ENCODE measurements around the gene NRG3.

Gene NRG3

GRCh38 chr10:82358486-82359099 is 483.6 kb downstream of the NRG3 start:
- H2BK120ac ChIP-seq (ENCODE audit: insufficient read depth, low read length, poor library complexity) = no peak overlapping the region
- H3K9ac ChIP-seq (ENCODE audit: low read length) = no peak overlapping the region
- no peak overlapping the region for H4K8ac ChIP-seq (ENCODE audit: low read depth, low read length)
- no peaks in the 10 kb centered on the region for H3K9me3 ChIP-seq (ENCODE audit: insufficient read depth, low read depth, low read length)
- no peaks in the 10 kb centered on the region for H3K4me1 ChIP-seq (ENCODE audit: control insufficient read depth in 1 of 2, insufficient read depth in 2 of 2, low read length in 2 of 2)
- no peak overlapping the region for H3K18ac ChIP-seq (ENCODE audit: low read length)
- no peak for DNase-seq
- no peak overlapping the region for H4K12ac ChIP-seq (ENCODE audit: low read depth, low read length)
- WGBS (ENCODE audit: extremely low coverage, insufficient coverage, insufficient read length) = no CpG with 5 or more reads among the region's 16 CpGs
- H3K36me3 ChIP-seq (ENCODE audit: control insufficient read depth in 1 of 2, insufficient read depth in 2 of 2, low read length in 2 of 2) = no peaks in the 10 kb centered on the region
- H3K14ac ChIP-seq (ENCODE audit: low read length) = no peak overlapping the region
- H2BK5ac ChIP-seq (ENCODE audit: low read depth, low read length, poor library complexity) = no peak overlapping the region
- no peak overlapping the region for H4K91ac ChIP-seq (ENCODE audit: low read depth, low read length)
- H3K4me3 ChIP-seq (ENCODE audit: low read depth, low read length) = no peak overlapping the region
- H2AK5ac ChIP-seq (ENCODE audit: low read length) = no peak overlapping the region
- no peaks in the 10 kb centered on the region for H3K79me1 ChIP-seq (ENCODE audit: low read length)
- H3K27ac ChIP-seq (ENCODE audit: low read depth, low read length) = no peak overlapping the region
- no peak overlapping the region for H3K4ac ChIP-seq (ENCODE audit: low read depth, low read length)
- H2BK12ac ChIP-seq (ENCODE audit: low read length) = no peak overlapping the region
- H3K23ac ChIP-seq (ENCODE audit: low read length) = no peak overlapping the region
- no peaks in the 10 kb centered on the region for H3K27me3 ChIP-seq (ENCODE audit: insufficient read depth, low read length)
- H3K4me2 ChIP-seq (ENCODE audit: low read length) = no peak overlapping the region
- H3K79me2 ChIP-seq (ENCODE audit: control insufficient read depth, insufficient read depth, low read length, poor library complexity) = no peaks in the 10 kb centered on the region
- no peak overlapping the region for H2AFZ ChIP-seq (ENCODE audit: insufficient read depth, low read length, poor library complexity)

DNA sequence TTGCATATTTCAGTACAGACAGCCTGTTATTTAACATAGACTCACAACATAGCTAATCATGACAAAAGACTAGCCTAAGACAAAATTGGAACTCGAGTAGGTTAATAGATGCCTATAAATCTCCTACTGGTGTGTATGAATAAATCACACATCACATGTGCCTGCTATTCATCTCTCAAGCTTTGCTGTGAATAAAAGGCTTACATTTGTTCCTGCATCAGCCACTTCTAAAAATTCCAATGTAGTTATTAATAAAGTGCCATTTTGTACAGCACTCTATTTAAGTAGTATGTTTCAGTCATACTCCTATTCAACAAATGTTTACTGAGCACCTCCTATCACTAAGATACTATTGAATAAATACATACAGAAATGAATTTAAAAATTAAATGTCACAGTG is 486.3 kb downstream of the NRG3 start:
- no peaks in the 10 kb centered on the region for H3K79me1 ChIP-seq (ENCODE audit: low read length)
- H4K12ac ChIP-seq (ENCODE audit: low read depth, low read length) = no peak overlapping the region
- H3K36me3 ChIP-seq (ENCODE audit: control insufficient read depth in 1 of 2, insufficient read depth in 2 of 2, low read length in 2 of 2) = no peaks in the 10 kb centered on the region
- H3K4ac ChIP-seq (ENCODE audit: low read depth, low read length) = no peak overlapping the region
- H3K4me2 ChIP-seq (ENCODE audit: low read length) = no peak overlapping the region
- no peak overlapping the region for H2BK12ac ChIP-seq (ENCODE audit: low read length)
- no peak overlapping the region for H3K27ac ChIP-seq (ENCODE audit: low read depth, low read length)
- H3K14ac ChIP-seq (ENCODE audit: low read length) = no peak overlapping the region
- DNase-seq = no peak
- no peak overlapping the region for H4K91ac ChIP-seq (ENCODE audit: low read depth, low read length)
- H3K9me3 ChIP-seq (ENCODE audit: insufficient read depth, low read depth, low read length) = no peaks in the 10 kb centered on the region
- H2AK5ac ChIP-seq (ENCODE audit: low read length) = no peak overlapping the region
- H2BK120ac ChIP-seq (ENCODE audit: insufficient read depth, low read length, poor library complexity) = no peak overlapping the region
- no peaks in the 10 kb centered on the region for H3K4me1 ChIP-seq (ENCODE audit: control insufficient read depth in 1 of 2, insufficient read depth in 2 of 2, low read length in 2 of 2)
- H3K4me3 ChIP-seq (ENCODE audit: low read depth, low read length) = no peak overlapping the region
- no peaks in the 10 kb centered on the region for H3K79me2 ChIP-seq (ENCODE audit: control insufficient read depth, insufficient read depth, low read length, poor library complexity)
- no CpG with 5 or more reads among the region's 1 CpG for whole genome bisulfite sequencing (ENCODE audit: extremely low coverage, insufficient coverage, insufficient read length)
- no peak overlapping the region for H3K18ac ChIP-seq (ENCODE audit: low read length)
- H2AFZ ChIP-seq (ENCODE audit: insufficient read depth, low read length, poor library complexity) = no peak overlapping the region
- H3K27me3 ChIP-seq (ENCODE audit: insufficient read depth, low read length) = no peaks in the 10 kb centered on the region
- no peak overlapping the region for H3K9ac ChIP-seq (ENCODE audit: low read length)
- no peak overlapping the region for H2BK5ac ChIP-seq (ENCODE audit: low read depth, low read length, poor library complexity)
- no peak overlapping the region for H4K8ac ChIP-seq (ENCODE audit: low read depth, low read length)
- H3K23ac ChIP-seq (ENCODE audit: low read length) = no peak overlapping the region

DNA sequence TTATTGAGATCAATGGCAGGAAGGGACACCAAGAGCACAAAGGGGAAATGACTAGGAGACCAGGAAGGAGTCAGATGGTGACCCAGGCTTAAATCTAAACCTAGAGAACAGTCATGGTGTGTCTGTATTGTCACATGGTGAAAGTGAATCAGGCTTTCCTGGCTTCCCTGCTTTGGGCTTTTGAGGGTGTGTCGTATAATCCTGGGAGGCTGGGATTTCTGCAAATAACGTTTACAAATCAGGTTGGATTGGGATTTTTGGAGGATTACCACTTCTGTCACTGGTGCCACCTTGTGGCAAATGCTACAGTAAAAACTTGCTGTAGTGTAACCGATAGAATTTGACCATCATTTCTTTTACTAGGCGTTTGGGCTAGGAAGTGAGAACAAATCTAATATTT is 502.6 kb downstream of the NRG3 start:
- Histone ChIP-seq H2BK12ac (ENCODE audit: low read length) (no peak overlapping the region), H3K27ac (ENCODE audit: low read depth, low read length) (no peak overlapping the region), H4K12ac (ENCODE audit: low read depth, low read length) (no peak overlapping the region), H3K4me2 (ENCODE audit: low read length) (no peak overlapping the region), H4K91ac (ENCODE audit: low read depth, low read length) (no peak overlapping the region), H3K4ac (ENCODE audit: low read depth, low read length) (no peak overlapping the region), H3K18ac (ENCODE audit: low read length) (no peak overlapping the region), H4K8ac (ENCODE audit: low read depth, low read length) (no peak overlapping the region), H3K79me2 (ENCODE audit: control insufficient read depth, insufficient read depth, low read length, poor library complexity) (no peaks in the 10 kb centered on the region), H3K9ac (ENCODE audit: low read length) (no peak overlapping the region), H3K14ac (ENCODE audit: low read length) (no peak overlapping the region), H3K9me3 (ENCODE audit: insufficient read depth, low read depth, low read length) (peaks cover 2% of the 10 kb centered on the region), H3K36me3 (ENCODE audit: control insufficient read depth in 1 of 2, insufficient read depth in 2 of 2, low read length in 2 of 2) (no peaks in the 10 kb centered on the region), H2BK5ac (ENCODE audit: low read depth, low read length, poor library complexity) (no peak overlapping the region), H2AFZ (ENCODE audit: insufficient read depth, low read length, poor library complexity) (no peak overlapping the region), H2AK5ac (ENCODE audit: low read length) (no peak overlapping the region), H3K79me1 (ENCODE audit: low read length) (no peaks in the 10 kb centered on the region), H2BK120ac (ENCODE audit: insufficient read depth, low read length, poor library complexity) (no peak overlapping the region), H3K27me3 (ENCODE audit: insufficient read depth, low read length) (no peaks in the 10 kb centered on the region), H3K4me3 (ENCODE audit: low read depth, low read length) (no peak overlapping the region), H3K4me1 (ENCODE audit: control insufficient read depth in 1 of 2, insufficient read depth in 2 of 2, low read length in 2 of 2) (no peaks in the 10 kb centered on the region), H3K23ac (ENCODE audit: low read length) (no peak overlapping the region)
- DNase-seq = peak in 1 of 2 donors; percentile 1
- no CpG with 5 or more reads among the region's 4 CpGs for WGBS (ENCODE audit: extremely low coverage, insufficient coverage, insufficient read length)

GRCh38 chr10:82378146-82378545 is 503.2 kb downstream of the NRG3 start:
- H2BK5ac ChIP-seq (ENCODE audit: low read depth, low read length, poor library complexity) = no peak overlapping the region
- H3K27me3 ChIP-seq (ENCODE audit: insufficient read depth, low read length) = no peaks in the 10 kb centered on the region
- no peak overlapping the region for H4K12ac ChIP-seq (ENCODE audit: low read depth, low read length)
- H3K4me2 ChIP-seq (ENCODE audit: low read length) = no peak overlapping the region
- H3K4me3 ChIP-seq (ENCODE audit: low read depth, low read length) = no peak overlapping the region
- no peaks in the 10 kb centered on the region for H3K79me1 ChIP-seq (ENCODE audit: low read length)
- no peaks in the 10 kb centered on the region for H3K36me3 ChIP-seq (ENCODE audit: control insufficient read depth in 1 of 2, insufficient read depth in 2 of 2, low read length in 2 of 2)
- WGBS (ENCODE audit: extremely low coverage, insufficient coverage, insufficient read length) = no CpG with 5 or more reads among the region's 2 CpGs
- no peak overlapping the region for H2AFZ ChIP-seq (ENCODE audit: insufficient read depth, low read length, poor library complexity)
- no peak overlapping the region for H2BK12ac ChIP-seq (ENCODE audit: low read length)
- H4K91ac ChIP-seq (ENCODE audit: low read depth, low read length) = no peak overlapping the region
- peak in 1 of 2 donors; percentile 1 for DNase-seq
- H3K79me2 ChIP-seq (ENCODE audit: control insufficient read depth, insufficient read depth, low read length, poor library complexity) = no peaks in the 10 kb centered on the region
- H4K8ac ChIP-seq (ENCODE audit: low read depth, low read length) = no peak overlapping the region
- H3K27ac ChIP-seq (ENCODE audit: low read depth, low read length) = no peak overlapping the region
- H3K9me3 ChIP-seq (ENCODE audit: insufficient read depth, low read depth, low read length) = peaks cover 2% of the 10 kb centered on the region
- H3K18ac ChIP-seq (ENCODE audit: low read length) = no peak overlapping the region
- H3K23ac ChIP-seq (ENCODE audit: low read length) = no peak overlapping the region
- no peak overlapping the region for H3K9ac ChIP-seq (ENCODE audit: low read length)
- H3K14ac ChIP-seq (ENCODE audit: low read length) = no peak overlapping the region
- H2AK5ac ChIP-seq (ENCODE audit: low read length) = no peak overlapping the region
- H3K4me1 ChIP-seq (ENCODE audit: control insufficient read depth in 1 of 2, insufficient read depth in 2 of 2, low read length in 2 of 2) = no peaks in the 10 kb centered on the region
- no peak overlapping the region for H3K4ac ChIP-seq (ENCODE audit: low read depth, low read length)
- H2BK120ac ChIP-seq (ENCODE audit: insufficient read depth, low read length, poor library complexity) = no peak overlapping the region
